Panc1 (cell line): ENCODE measurements around the gene PPP2R3B. TPM values are rescaled to one million over a fixed set of nuclear protein-coding genes. Genes with fewer than 3 reads are reported as not detected.
"Not testable (repeated sequence)": the region's sequence is repeated elsewhere in the genome, so short reads cannot be mapped to it uniquely, and the experiment has no call there.

Source experiments
- ATAC-seq: fragments of 200-7000 bp; cut with Tn5 transposase; 2 replicates; pipeline ENCODE4 v1.9.1; 2020; ENCODE audit warnings: mild to moderate bottlenecking, moderate library complexity
- BruUV-seq: library from RNA; stranded (reverse); fragments of 400-500 nt; replicated peaks from 2 replicates; lab custom pipeline; 2021; lab: Mats Ljungman, UMichigan
- CTCF ChIA-PET: fragments of 300-600 bp; sonication (Branson Sonifier 250); formaldehyde crosslinking; loops from one replicate; lab custom pipeline; 2022; ENCODE audit warnings: antibody characterized with exemption; lab: Charles Lee
- POLR2A ChIA-PET: fragments of 300-600 bp; sonication (Branson Sonifier 250); formaldehyde crosslinking; loops from one replicate; lab custom pipeline; 2022; ENCODE audit warnings: antibody characterized with exemption; lab: Charles Lee
- DNase-seq: peaks from one replicate; pipeline ENCODE4 v3.0.0-alpha.2; 2010; ENCODE audit warnings: low read depth, low spot score
- H3K27ac ChIP-seq: 2 replicates; pipeline ENCODE4 v1.5.1; 2011; ENCODE audit warnings: mild to moderate bottlenecking, low read length, inconsistent platforms
- H3K27me3 ChIP-seq: fragments of 200-500 bp; sonication (Bioruptor generic); 2 replicates; pipeline ENCODE4 v1.6.0; 2014; ENCODE audit warnings: low read length, inconsistent platforms; ENCODE audit not compliant: control insufficient read depth, insufficient read depth
- H3K36me3 ChIP-seq: fragments of 200-500 bp; sonication (Bioruptor generic); 2 replicates; pipeline ENCODE4 v1.5.1; 2014; ENCODE audit warnings: inconsistent platforms, mild to moderate bottlenecking, low read length, moderate library complexity; ENCODE audit not compliant: control insufficient read depth, insufficient read depth
- H3K4me1 ChIP-seq: 2 replicates; pipeline ENCODE4 v1.5.1; 2011; ENCODE audit warnings: inconsistent platforms, mild to moderate bottlenecking, low read length, moderate library complexity; ENCODE audit not compliant: control insufficient read depth, insufficient read depth
- H3K4me3 ChIP-seq, 2 experiments: 2 replicates each; pipeline ENCODE4 v1.5.1; 2011 to 2012; ENCODE audit warnings: low read depth in 2 of 2, low read length in 2 of 2, mild to moderate bottlenecking in 2 of 2, inconsistent platforms in 1 of 2, moderate library complexity in 1 of 2
- H3K9me3 ChIP-seq: fragments of 200-500 bp; sonication (Bioruptor generic); 2 replicates; pipeline ENCODE4 v1.5.1; 2014; ENCODE audit warnings: low read depth, mild to moderate bottlenecking, inconsistent platforms, low read length, moderate library complexity; ENCODE audit not compliant: control insufficient read depth, insufficient read depth
- CTCF ChIP-seq: fragments of 450-650 bp; IDR thresholded peaks from 2 replicates; pipeline ENCODE4 v1.5.1; 2017; ENCODE audit warnings: mild to moderate bottlenecking
- POLR2AphosphoS5 ChIP-seq: IDR thresholded peaks from 2 replicates; pipeline ENCODE4 v1.6.1; 2012; ENCODE audit warnings: mild to moderate bottlenecking, low read depth, low read length, moderate library complexity
- SIN3A ChIP-seq: IDR thresholded peaks from 2 replicates; pipeline ENCODE4 v1.6.1; 2012; ENCODE audit warnings: low read depth, mild to moderate bottlenecking, low read length, moderate library complexity, borderline replicate concordance; ENCODE audit not compliant: insufficient read depth
- TCF7L2 ChIP-seq: IDR thresholded peaks from 2 replicates; pipeline ENCODE4 v1.6.1; 2011; ENCODE audit warnings: mild to moderate bottlenecking, low read depth, low read length, inconsistent platforms
- in situ Hi-C: cut with HindIII; loops from 2 replicates; pipeline ENCODE4 v1.10.0; 2016; ENCODE audit warnings: low sequenced_read_pairs, low pct_unique_long_range_greater_than_20kb
- intact Hi-C: fragments of 100-400 bp; cut with micrococcal nuclease; formaldehyde crosslinking; loops from one replicate; pipeline ENCODE4 v1.10.0; 2022; ENCODE audit not compliant: unreplicated experiment
- total RNA-seq: library from RNA; stranded (reverse); gene quantifications from one replicate; pipeline ENCODE4 v1.2.1, GENCODE V29; 2021; ENCODE audit not compliant: unreplicated experiment
- TF ChIP-seq, protein P1 (sequence below), 2 experiments: IDR thresholded peaks; 2 replicates each; pipeline ENCODE4 v1.6.1; 2011 to 2012; ENCODE audit warnings: low read depth in 2 of 2, control low read depth in 1 of 2, low read length in 1 of 2, mild to moderate bottlenecking in 1 of 2, moderate library complexity in 1 of 2; ENCODE audit not compliant: insufficient read depth in 1 of 2

The PPP2R3B gene
- total RNA-seq, 1 experiment from 2014 or later, result 19.2 TPM

DNA sequence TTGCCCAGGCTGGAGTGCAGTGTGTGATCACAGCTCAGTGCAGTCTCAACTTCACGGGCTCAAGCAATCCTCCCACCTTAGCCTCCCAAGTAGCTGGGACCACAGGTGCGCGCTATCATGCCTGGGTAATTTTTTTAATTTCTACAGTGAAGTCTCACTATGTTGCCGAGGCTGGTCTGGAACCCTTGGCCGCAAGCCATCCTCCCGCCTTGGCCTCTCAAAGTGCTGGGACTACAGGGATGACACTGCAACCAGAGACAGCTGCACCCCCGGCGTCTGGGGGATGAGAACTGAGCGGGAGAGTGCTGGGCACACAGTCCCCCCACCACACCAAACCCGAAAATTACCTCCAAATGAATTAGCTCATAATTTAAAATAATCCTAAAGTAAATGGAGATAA is 35.0 kb downstream of the PPP2R3B start:
- POLR2A ChIA-PET, result no interaction called here
- no peak overlapping the region for H3K4me3 ChIP-seq
- intact Hi-C loops (no loop called here), in situ Hi-C loops (no loop called here)
- no peak for ATAC-seq
- BruUV-seq, result no TSS peak
- no peaks in the 10 kb centered on the region for H3K27me3 ChIP-seq
- no peaks in the 10 kb centered on the region for H3K4me1 ChIP-seq
- CTCF ChIA-PET, result no interaction called here
- no peaks in the 10 kb centered on the region for H3K9me3 ChIP-seq
- H3K36me3 ChIP-seq, result no peaks in the 10 kb centered on the region
- no peak for DNase-seq
- H3K27ac ChIP-seq, result no peak overlapping the region
- TF ChIP-seq CTCF (no peak), POLR2AphosphoS5 (no peak), SIN3A (no peak), TCF7L2 (no peak)
- TF ChIP-seq, protein P1, sequence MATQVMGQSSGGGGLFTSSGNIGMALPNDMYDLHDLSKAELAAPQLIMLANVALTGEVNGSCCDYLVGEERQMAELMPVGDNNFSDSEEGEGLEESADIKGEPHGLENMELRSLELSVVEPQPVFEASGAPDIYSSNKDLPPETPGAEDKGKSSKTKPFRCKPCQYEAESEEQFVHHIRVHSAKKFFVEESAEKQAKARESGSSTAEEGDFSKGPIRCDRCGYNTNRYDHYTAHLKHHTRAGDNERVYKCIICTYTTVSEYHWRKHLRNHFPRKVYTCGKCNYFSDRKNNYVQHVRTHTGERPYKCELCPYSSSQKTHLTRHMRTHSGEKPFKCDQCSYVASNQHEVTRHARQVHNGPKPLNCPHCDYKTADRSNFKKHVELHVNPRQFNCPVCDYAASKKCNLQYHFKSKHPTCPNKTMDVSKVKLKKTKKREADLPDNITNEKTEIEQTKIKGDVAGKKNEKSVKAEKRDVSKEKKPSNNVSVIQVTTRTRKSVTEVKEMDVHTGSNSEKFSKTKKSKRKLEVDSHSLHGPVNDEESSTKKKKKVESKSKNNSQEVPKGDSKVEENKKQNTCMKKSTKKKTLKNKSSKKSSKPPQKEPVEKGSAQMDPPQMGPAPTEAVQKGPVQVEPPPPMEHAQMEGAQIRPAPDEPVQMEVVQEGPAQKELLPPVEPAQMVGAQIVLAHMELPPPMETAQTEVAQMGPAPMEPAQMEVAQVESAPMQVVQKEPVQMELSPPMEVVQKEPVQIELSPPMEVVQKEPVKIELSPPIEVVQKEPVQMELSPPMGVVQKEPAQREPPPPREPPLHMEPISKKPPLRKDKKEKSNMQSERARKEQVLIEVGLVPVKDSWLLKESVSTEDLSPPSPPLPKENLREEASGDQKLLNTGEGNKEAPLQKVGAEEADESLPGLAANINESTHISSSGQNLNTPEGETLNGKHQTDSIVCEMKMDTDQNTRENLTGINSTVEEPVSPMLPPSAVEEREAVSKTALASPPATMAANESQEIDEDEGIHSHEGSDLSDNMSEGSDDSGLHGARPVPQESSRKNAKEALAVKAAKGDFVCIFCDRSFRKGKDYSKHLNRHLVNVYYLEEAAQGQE (IDR thresholded peaks at IDR 0.05; ENCODE audit: insufficient read depth in 1 of 2, low read depth in 2 of 2, low read length in 1 of 2), result no peak

DNA sequence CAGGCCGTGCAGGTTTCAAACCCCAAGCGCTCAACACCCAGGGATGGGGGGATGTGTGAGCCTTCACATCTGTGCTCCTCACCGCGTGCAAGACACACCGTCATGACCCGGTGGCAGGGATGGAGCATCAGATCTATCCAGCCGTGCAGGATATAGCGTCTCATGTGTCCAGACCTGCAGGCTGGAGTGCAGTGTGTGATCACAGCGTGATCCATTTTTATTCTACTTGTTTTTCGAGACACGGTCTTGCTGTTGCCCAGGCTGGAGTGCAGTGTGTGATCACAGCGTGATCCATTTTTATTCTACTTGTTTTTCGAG is 35.4 kb downstream of the PPP2R3B start:
- intact Hi-C loops, H3K4me1 ChIP-seq, H3K36me3 ChIP-seq, H3K9me3 ChIP-seq, H3K4me3 ChIP-seq, H3K27ac ChIP-seq, in situ Hi-C loops, CTCF ChIA-PET, BruUV-seq, DNase-seq, ATAC-seq, POLR2A ChIA-PET, H3K27me3 ChIP-seq: not testable (repeated sequence)

GRCh38 chrX:350534-351323 is 36.0 kb downstream of the PPP2R3B start:
- Histone ChIP-seq H3K27me3 (no peaks in the 10 kb centered on the region), H3K9me3 (no peaks in the 10 kb centered on the region), H3K27ac (no peak overlapping the region), H3K4me1 (no peaks in the 10 kb centered on the region), H3K4me3 (no peak overlapping the region), H3K36me3 (no peaks in the 10 kb centered on the region)
- DNase-seq, result no peak
- no TSS peak for BruUV-seq
- no peak for ATAC-seq
- TF ChIP-seq SIN3A, result no peak
- TF ChIP-seq CTCF, result no peak
- no peak for TF ChIP-seq TCF7L2
- no peak for TF ChIP-seq POLR2AphosphoS5
- TF ChIP-seq, protein P1 (IDR thresholded peaks at IDR 0.05; ENCODE audit: insufficient read depth in 1 of 2, low read depth in 2 of 2, low read length in 1 of 2), result no peak
- intact Hi-C loops (no loop called here), in situ Hi-C loops (no loop called here)
- ChIA-PET CTCF (no interaction called here), POLR2A (no interaction called here)
